HepG2 (cell line): ENCODE measurements around the gene LEPR. TPM values are rescaled to one million over a fixed set of nuclear protein-coding genes. Genes with fewer than 3 reads are reported as not detected.

Experiments
- ELF3 ChIP-seq: IDR thresholded peaks from 2 replicates; pipeline ENCODE4 v1.6.1; 2016; ENCODE audit warnings: missing genetic modification reagents, missing compliant biosample characterization
- FOXK2 ChIP-seq: fragments of 450-650 bp; IDR thresholded peaks from 2 replicates; pipeline ENCODE4 v1.6.1; 2016
- HDAC1 ChIP-seq: sonication (generic); formaldehyde crosslinking; IDR thresholded peaks from 2 replicates; pipeline ENCODE4 v1.5.1; 2020; ENCODE audit warnings: mild to moderate bottlenecking, missing genetic modification reagents
- RFX1 ChIP-seq: fragments of 450-650 bp; IDR thresholded peaks from 2 replicates; pipeline ENCODE4 v1.6.1; 2017
- RXRA ChIP-seq: sonication (generic); formaldehyde crosslinking; IDR thresholded peaks from 2 replicates; pipeline ENCODE4 v1.5.1; 2020; ENCODE audit warnings: missing genetic modification reagents
- SETDB1 ChIP-seq: sonication (generic); formaldehyde crosslinking; IDR thresholded peaks from 2 replicates; pipeline ENCODE4 v1.5.1; 2020; ENCODE audit warnings: missing genetic modification reagents, mild to moderate bottlenecking, borderline replicate concordance
- SIX1 ChIP-seq: sonication (generic); formaldehyde crosslinking; IDR thresholded peaks from 2 replicates; pipeline ENCODE4 v1.4.0; 2020; ENCODE audit warnings: missing genetic modification reagents, borderline replicate concordance
- ZNF292 ChIP-seq: sonication (generic); formaldehyde crosslinking; IDR thresholded peaks from 2 replicates; pipeline ENCODE4 v1.8.1; 2022; ENCODE audit warnings: mild to moderate bottlenecking, low read depth, missing genetic modification reagents, borderline replicate concordance
- ZNF572 ChIP-seq: sonication (generic); formaldehyde crosslinking; IDR thresholded peaks from 2 replicates; pipeline ENCODE4 v1.5.1; 2020; ENCODE audit warnings: mild to moderate bottlenecking, missing genetic modification reagents
- ZNF737 ChIP-seq: sonication (generic); formaldehyde crosslinking; IDR thresholded peaks from 2 replicates; pipeline ENCODE4 v1.5.0; 2020; ENCODE audit warnings: missing genetic modification reagents, mild to moderate bottlenecking, borderline replicate concordance
- ZSCAN9 ChIP-seq: IDR thresholded peaks from 2 replicates; pipeline ENCODE4 v1.6.1; 2016; ENCODE audit warnings: borderline replicate concordance
- polyA plus RNA-seq, 8 experiments: library from polyadenylated mRNA; depleted of rRNA in 3 of 8; stranded (reverse) in 7 of 8; unstranded in 1 of 8; fragments of >200 nt; fragmentation: Illumina TruSeq in 4 of 8; extraction: Trizol in 4 of 8; gene quantifications; 2 replicates each; pipeline versions ENCODE4 v1.2.1 to v1.2.3, GENCODE V29; 2011 to 2016; ENCODE audit warnings: low read depth in 4 of 8, missing spikeins in 1 of 8, mixed read lengths in 1 of 8; ENCODE audit not compliant: insufficient read depth in 1 of 8
- total RNA-seq, 5 experiments: library from RNA; depleted of rRNA; stranded (reverse); fragments of >200 nt; fragmentation: Illumina TruSeq; extraction: Trizol; gene quantifications; 2 replicates each; pipeline ENCODE4 v1.2.3, GENCODE V29; 2016; ENCODE audit warnings: low read depth in 1 of 5
- TF ChIP-seq, protein P1 (sequence below): sonication (generic); formaldehyde crosslinking; conservative IDR thresholded peaks from 2 replicates; pipeline ENCODE4 v1.8.0; 2022; ENCODE audit warnings: mild to moderate bottlenecking, moderate library complexity, missing genetic modification reagents
- TF ChIP-seq, protein P2 (sequence below): sonication (generic); formaldehyde crosslinking; IDR thresholded peaks from 2 replicates; pipeline ENCODE4 v1.4.0; 2020; ENCODE audit warnings: missing genetic modification reagents
- TF ChIP-seq, protein P3 (sequence below): sonication (generic); formaldehyde crosslinking; IDR thresholded peaks from 2 replicates; pipeline ENCODE4 v1.5.1; 2020; ENCODE audit warnings: mild to moderate bottlenecking, missing genetic modification reagents, borderline replicate concordance

LEPR gene
- total and polyA plus RNA-seq, 2 of the 13 experiments (the other 11 are each of a cell fraction or from before 2014, with no cell fraction given): 0.60 to 1.7 TPM

DNA sequence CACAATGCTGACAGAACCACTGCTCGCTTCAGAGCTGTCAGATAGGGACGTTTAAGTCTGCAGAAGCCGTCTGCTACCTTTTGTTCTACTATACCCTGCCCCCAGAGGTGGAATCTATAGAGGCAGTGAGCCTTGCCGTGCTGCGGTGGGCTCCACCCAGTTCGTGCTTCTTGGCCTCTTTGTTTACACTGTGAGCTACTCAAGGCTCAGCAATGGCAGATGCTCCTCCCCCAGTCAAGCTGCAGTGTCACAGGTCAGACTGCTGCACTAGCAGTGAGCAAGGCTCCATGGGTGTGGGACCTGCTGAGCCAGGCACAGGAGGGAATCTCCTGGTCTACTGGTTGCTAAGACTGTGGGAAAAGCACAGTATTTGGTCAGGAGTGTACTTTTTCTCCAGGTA lies 47.1 kb downstream of the LEPR start (continued):
- TF ChIP-seq, protein P1, sequence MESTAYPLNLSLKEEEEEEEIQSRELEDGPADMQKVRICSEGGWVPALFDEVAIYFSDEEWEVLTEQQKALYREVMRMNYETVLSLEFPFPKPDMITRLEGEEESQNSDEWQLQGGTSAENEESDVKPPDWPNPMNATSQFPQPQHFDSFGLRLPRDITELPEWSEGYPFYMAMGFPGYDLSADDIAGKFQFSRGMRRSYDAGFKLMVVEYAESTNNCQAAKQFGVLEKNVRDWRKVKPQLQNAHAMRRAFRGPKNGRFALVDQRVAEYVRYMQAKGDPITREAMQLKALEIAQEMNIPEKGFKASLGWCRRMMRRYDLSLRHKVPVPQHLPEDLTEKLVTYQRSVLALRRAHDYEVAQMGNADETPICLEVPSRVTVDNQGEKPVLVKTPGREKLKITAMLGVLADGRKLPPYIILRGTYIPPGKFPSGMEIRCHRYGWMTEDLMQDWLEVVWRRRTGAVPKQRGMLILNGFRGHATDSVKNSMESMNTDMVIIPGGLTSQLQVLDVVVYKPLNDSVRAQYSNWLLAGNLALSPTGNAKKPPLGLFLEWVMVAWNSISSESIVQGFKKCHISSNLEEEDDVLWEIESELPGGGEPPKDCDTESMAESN (CRISPR knock-in tag): 0 out of 2 replicates have a peak, but pooled peaks have one; percentile 40
- TF ChIP-seq ZSCAN9 (CRISPR knock-in tag): 0 out of 2 replicates have a peak, but pooled peaks have one; percentile 72
- TF ChIP-seq RXRA (CRISPR knock-in tag): peak; percentile 81
- no peak for TF ChIP-seq SETDB1
- TF ChIP-seq ZNF737: no peak; the same call in 1 of the 2 replicates
- TF ChIP-seq SIX1: 0 out of 2 replicates have a peak, but pooled peaks have one; percentile 15
- no peak for TF ChIP-seq ZNF572 (CRISPR knock-in tag)
- TF ChIP-seq FOXK2: 0 out of 2 replicates have a peak, but pooled peaks have one; percentile 7
- TF ChIP-seq HDAC1 (CRISPR knock-in tag): peak; percentile 95
- no peak for TF ChIP-seq RFX1
- TF ChIP-seq, protein P2, sequence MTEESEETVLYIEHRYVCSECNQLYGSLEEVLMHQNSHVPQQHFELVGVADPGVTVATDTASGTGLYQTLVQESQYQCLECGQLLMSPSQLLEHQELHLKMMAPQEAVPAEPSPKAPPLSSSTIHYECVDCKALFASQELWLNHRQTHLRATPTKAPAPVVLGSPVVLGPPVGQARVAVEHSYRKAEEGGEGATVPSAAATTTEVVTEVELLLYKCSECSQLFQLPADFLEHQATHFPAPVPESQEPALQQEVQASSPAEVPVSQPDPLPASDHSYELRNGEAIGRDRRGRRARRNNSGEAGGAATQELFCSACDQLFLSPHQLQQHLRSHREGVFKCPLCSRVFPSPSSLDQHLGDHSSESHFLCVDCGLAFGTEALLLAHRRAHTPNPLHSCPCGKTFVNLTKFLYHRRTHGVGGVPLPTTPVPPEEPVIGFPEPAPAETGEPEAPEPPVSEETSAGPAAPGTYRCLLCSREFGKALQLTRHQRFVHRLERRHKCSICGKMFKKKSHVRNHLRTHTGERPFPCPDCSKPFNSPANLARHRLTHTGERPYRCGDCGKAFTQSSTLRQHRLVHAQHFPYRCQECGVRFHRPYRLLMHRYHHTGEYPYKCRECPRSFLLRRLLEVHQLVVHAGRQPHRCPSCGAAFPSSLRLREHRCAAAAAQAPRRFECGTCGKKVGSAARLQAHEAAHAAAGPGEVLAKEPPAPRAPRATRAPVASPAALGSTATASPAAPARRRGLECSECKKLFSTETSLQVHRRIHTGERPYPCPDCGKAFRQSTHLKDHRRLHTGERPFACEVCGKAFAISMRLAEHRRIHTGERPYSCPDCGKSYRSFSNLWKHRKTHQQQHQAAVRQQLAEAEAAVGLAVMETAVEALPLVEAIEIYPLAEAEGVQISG (CRISPR knock-in tag): peak; percentile 67
- peak; percentile 99 for TF ChIP-seq ZNF292 (CRISPR knock-in tag)
- TF ChIP-seq, protein P3, sequence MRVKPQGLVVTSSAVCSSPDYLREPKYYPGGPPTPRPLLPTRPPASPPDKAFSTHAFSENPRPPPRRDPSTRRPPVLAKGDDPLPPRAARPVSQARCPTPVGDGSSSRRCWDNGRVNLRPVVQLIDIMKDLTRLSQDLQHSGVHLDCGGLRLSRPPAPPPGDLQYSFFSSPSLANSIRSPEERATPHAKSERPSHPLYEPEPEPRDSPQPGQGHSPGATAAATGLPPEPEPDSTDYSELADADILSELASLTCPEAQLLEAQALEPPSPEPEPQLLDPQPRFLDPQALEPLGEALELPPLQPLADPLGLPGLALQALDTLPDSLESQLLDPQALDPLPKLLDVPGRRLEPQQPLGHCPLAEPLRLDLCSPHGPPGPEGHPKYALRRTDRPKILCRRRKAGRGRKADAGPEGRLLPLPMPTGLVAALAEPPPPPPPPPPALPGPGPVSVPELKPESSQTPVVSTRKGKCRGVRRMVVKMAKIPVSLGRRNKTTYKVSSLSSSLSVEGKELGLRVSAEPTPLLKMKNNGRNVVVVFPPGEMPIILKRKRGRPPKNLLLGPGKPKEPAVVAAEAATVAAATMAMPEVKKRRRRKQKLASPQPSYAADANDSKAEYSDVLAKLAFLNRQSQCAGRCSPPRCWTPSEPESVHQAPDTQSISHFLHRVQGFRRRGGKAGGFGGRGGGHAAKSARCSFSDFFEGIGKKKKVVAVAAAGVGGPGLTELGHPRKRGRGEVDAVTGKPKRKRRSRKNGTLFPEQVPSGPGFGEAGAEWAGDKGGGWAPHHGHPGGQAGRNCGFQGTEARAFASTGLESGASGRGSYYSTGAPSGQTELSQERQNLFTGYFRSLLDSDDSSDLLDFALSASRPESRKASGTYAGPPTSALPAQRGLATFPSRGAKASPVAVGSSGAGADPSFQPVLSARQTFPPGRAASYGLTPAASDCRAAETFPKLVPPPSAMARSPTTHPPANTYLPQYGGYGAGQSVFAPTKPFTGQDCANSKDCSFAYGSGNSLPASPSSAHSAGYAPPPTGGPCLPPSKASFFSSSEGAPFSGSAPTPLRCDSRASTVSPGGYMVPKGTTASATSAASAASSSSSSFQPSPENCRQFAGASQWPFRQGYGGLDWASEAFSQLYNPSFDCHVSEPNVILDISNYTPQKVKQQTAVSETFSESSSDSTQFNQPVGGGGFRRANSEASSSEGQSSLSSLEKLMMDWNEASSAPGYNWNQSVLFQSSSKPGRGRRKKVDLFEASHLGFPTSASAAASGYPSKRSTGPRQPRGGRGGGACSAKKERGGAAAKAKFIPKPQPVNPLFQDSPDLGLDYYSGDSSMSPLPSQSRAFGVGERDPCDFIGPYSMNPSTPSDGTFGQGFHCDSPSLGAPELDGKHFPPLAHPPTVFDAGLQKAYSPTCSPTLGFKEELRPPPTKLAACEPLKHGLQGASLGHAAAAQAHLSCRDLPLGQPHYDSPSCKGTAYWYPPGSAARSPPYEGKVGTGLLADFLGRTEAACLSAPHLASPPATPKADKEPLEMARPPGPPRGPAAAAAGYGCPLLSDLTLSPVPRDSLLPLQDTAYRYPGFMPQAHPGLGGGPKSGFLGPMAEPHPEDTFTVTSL (CRISPR knock-in tag): peak; percentile 82
- peak; percentile 18; the same call in 1 of the 2 replicates for TF ChIP-seq ELF3
